KMS-11 (cell line): ENCODE data around the gene INTS4.

ENCODE experiments used
- H2AFZ ChIP-seq: fragments of 200-600 bp; sonication (generic); 2 replicates; pipeline ENCODE4 v1.6.1; 2016; ENCODE audit warnings: antibody characterized with exemption, mixed run types, low read depth
- H3K27ac ChIP-seq: fragments of 200-600 bp; sonication (generic); 2 replicates; pipeline ENCODE4 v1.6.1; 2016; ENCODE audit warnings: mild to moderate bottlenecking, mixed run types
- H3K27me3 ChIP-seq: fragments of 200-600 bp; sonication (generic); 2 replicates; pipeline ENCODE4 v1.6.1; 2017; ENCODE audit warnings: mild to moderate bottlenecking, low read depth, mixed run types, moderate library complexity; ENCODE audit not compliant: insufficient read depth
- H3K36me3 ChIP-seq: fragments of 200-600 bp; sonication (generic); 2 replicates; pipeline ENCODE4 v1.6.1; 2017; ENCODE audit warnings: mild to moderate bottlenecking, mixed run types; ENCODE audit not compliant: insufficient read depth
- H3K4me1 ChIP-seq: fragments of 200-600 bp; sonication (generic); 2 replicates; pipeline ENCODE4 v1.6.1; 2016; ENCODE audit warnings: mild to moderate bottlenecking, low read depth, mixed run types; ENCODE audit not compliant: poor library complexity, severe bottlenecking
- H3K4me2 ChIP-seq: fragments of 200-600 bp; sonication (generic); 2 replicates; pipeline ENCODE4 v1.7.0; 2016; ENCODE audit warnings: mild to moderate bottlenecking, mixed run types
- H3K4me3 ChIP-seq: fragments of 200-600 bp; sonication (generic); IDR thresholded peaks from 2 replicates; pipeline ENCODE4 v1.6.1; 2017; ENCODE audit warnings: low read depth, low read length, mixed read lengths; ENCODE audit not compliant: insufficient read depth
- H3K79me2 ChIP-seq: fragments of 200-600 bp; sonication (generic); 2 replicates; pipeline ENCODE4 v1.6.1; 2016; ENCODE audit warnings: low read depth, mixed run types; ENCODE audit not compliant: insufficient read depth
- H3K9ac ChIP-seq: fragments of 200-600 bp; sonication (generic); 2 replicates; pipeline ENCODE4 v1.6.1; 2016; ENCODE audit warnings: mild to moderate bottlenecking, mixed run types
- H4K20me1 ChIP-seq: fragments of 200-600 bp; sonication (generic); 2 replicates; pipeline ENCODE4 v1.6.1; 2016; ENCODE audit warnings: mild to moderate bottlenecking, mixed run types; ENCODE audit not compliant: insufficient read depth
- CTCF ChIP-seq: fragments of 200-600 bp; sonication (generic); conservative IDR thresholded peaks from 2 replicates; pipeline ENCODE4 v1.6.1; 2017; ENCODE audit warnings: low read depth, mild to moderate bottlenecking, antibody characterized with exemption, low read length, moderate library complexity, mixed read lengths

INTS4 gene

GRCh38 chr11:78039919-78040671 lies 45.6 kb upstream of the INTS4 start:
- H3K27ac ChIP-seq: peak overlapping the region; percentile 50
- no peaks in the 10 kb centered on the region for H3K27me3 ChIP-seq
- H3K36me3 ChIP-seq: no peaks in the 10 kb centered on the region
- no peak for TF ChIP-seq CTCF
- peak overlapping the region; percentile 50 for H3K4me2 ChIP-seq
- peak overlapping the region; percentile 89 for H2AFZ ChIP-seq
- H4K20me1 ChIP-seq: no peaks in the 10 kb centered on the region
- H3K79me2 ChIP-seq: no peaks in the 10 kb centered on the region
- peaks cover 20% of the 10 kb centered on the region for H3K4me1 ChIP-seq
- peak overlapping the region; percentile 18; the same call in 1 of the 2 replicates for H3K9ac ChIP-seq
- no peak overlapping the region for H3K4me3 ChIP-seq

- Histone ChIP-seq H3K27me3 (no peaks in the 10 kb centered on the region), H3K27ac (peak overlapping the region; percentile 50), H3K4me1 (peaks cover 19% of the 10 kb centered on the region), H3K9ac (peak overlapping the region; percentile 18; the same call in 1 of the 2 replicates), H3K4me3 (no peak overlapping the region), H4K20me1 (no peaks in the 10 kb centered on the region), H2AFZ (peak overlapping the region; percentile 89), H3K4me2 (peak overlapping the region; percentile 50), H3K79me2 (no peaks in the 10 kb centered on the region), H3K36me3 (no peaks in the 10 kb centered on the region)
- no peak for TF ChIP-seq CTCF
These were observed 45.0 kb upstream of the INTS4 start for GRCh38 chr11:78039391-78039918.

- Histone ChIP-seq H3K79me2 (no peaks in the 10 kb centered on the region), H2AFZ (peak overlapping the region; percentile 89), H3K4me2 (peak overlapping the region; percentile 50; the same call in 1 of the 2 replicates), H3K9ac (no peak overlapping the region), H3K36me3 (no peaks in the 10 kb centered on the region), H3K27ac (peak overlapping the region; percentile 50; the same call in 1 of the 2 replicates), H3K4me3 (no peak overlapping the region), H4K20me1 (no peaks in the 10 kb centered on the region), H3K4me1 (peaks cover 19% of the 10 kb centered on the region), H3K27me3 (no peaks in the 10 kb centered on the region)
- no peak for TF ChIP-seq CTCF
These were observed 44.3 kb upstream of the INTS4 start for GRCh38 chr11:78038697-78039313.

- no peak overlapping the region for H3K27ac ChIP-seq
- TF ChIP-seq CTCF: no peak
- no peak overlapping the region for H3K9ac ChIP-seq
- H4K20me1 ChIP-seq: no peaks in the 10 kb centered on the region
- no peak overlapping the region for H2AFZ ChIP-seq
- H3K79me2 ChIP-seq: no peaks in the 10 kb centered on the region
- H3K4me1 ChIP-seq: peaks cover 19% of the 10 kb centered on the region
- no peaks in the 10 kb centered on the region for H3K36me3 ChIP-seq
- H3K4me2 ChIP-seq: no peak overlapping the region
- H3K4me3 ChIP-seq: no peak overlapping the region
- no peaks in the 10 kb centered on the region for H3K27me3 ChIP-seq
These were observed 43.6 kb upstream of the INTS4 start for GRCh38 chr11:78037825-78038620.
